ENCODE measurements around the gene GNB1L. TPM values are rescaled to one million over a fixed set of nuclear protein-coding genes. Genes with fewer than 3 reads are reported as not detected.
A peak's percentile ranks its signal among the peaks of the same experiment; 100 is the strongest.

The GNB1L gene
- total RNA-seq, 1 donor, result 4.0 TPM

GRCh38 chr22:19788661-19789225 lies 65.9 kb downstream of the GNB1L start:
- no peak for DNase-seq (ENCODE audit: insufficient read length, low spot score, missing footprints)
- no peak overlapping the region for H3K4me3 ChIP-seq (ENCODE audit: insufficient read depth, low read length)
- H3K36me3 ChIP-seq (ENCODE audit: insufficient read depth, low read length), result peaks cover 5% of the 10 kb centered on the region
- no peak overlapping the region for H3K4me2 ChIP-seq (ENCODE audit: insufficient read depth, low read length)
- no peak overlapping the region for H3K27ac ChIP-seq (ENCODE audit: low read depth, low read length)
- TF ChIP-seq, protein P1, sequence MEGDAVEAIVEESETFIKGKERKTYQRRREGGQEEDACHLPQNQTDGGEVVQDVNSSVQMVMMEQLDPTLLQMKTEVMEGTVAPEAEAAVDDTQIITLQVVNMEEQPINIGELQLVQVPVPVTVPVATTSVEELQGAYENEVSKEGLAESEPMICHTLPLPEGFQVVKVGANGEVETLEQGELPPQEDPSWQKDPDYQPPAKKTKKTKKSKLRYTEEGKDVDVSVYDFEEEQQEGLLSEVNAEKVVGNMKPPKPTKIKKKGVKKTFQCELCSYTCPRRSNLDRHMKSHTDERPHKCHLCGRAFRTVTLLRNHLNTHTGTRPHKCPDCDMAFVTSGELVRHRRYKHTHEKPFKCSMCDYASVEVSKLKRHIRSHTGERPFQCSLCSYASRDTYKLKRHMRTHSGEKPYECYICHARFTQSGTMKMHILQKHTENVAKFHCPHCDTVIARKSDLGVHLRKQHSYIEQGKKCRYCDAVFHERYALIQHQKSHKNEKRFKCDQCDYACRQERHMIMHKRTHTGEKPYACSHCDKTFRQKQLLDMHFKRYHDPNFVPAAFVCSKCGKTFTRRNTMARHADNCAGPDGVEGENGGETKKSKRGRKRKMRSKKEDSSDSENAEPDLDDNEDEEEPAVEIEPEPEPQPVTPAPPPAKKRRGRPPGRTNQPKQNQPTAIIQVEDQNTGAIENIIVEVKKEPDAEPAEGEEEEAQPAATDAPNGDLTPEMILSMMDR (IDR thresholded peaks at IDR 0.05; ENCODE audit: extremely low read depth, low read depth, low read length), result no peak
- no peak overlapping the region for H2AFZ ChIP-seq (ENCODE audit: low read length)
- no peaks in the 10 kb centered on the region for H3K9me3 ChIP-seq (ENCODE audit: low read depth, low read length)
- no peaks in the 10 kb centered on the region for H3K79me2 ChIP-seq (ENCODE audit: insufficient read depth, low read length)
- H3K27me3 ChIP-seq (ENCODE audit: insufficient read depth, low read length), result no peaks in the 10 kb centered on the region
- no peaks in the 10 kb centered on the region for H3K4me1 ChIP-seq (ENCODE audit: insufficient read depth, low read length)
- H4K20me1 ChIP-seq (ENCODE audit: insufficient read depth, low read length), result no peaks in the 10 kb centered on the region

DNA sequence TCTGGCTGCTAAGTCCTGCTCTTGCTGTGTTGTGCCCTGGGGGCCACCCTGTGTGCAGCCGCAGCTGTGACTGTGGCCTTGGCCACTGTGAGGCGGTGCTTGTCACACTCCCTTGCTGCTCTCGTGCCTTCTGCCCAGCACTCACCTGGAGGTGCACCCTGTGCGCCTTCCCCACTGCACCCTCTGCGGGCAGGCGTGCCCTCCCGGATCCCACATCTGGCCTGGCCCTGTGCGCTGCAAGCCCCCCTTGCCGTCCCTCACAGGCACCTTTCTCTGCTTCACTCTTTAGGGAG lies 66.9 kb downstream of the GNB1L start:
- no peaks in the 10 kb centered on the region for H3K79me2 ChIP-seq (ENCODE audit: insufficient read depth, low read length)
- H3K36me3 ChIP-seq (ENCODE audit: insufficient read depth, low read length), result peaks cover 5% of the 10 kb centered on the region
- H4K20me1 ChIP-seq (ENCODE audit: insufficient read depth, low read length), result no peaks in the 10 kb centered on the region
- H3K4me1 ChIP-seq (ENCODE audit: insufficient read depth, low read length), result no peaks in the 10 kb centered on the region
- no peak for DNase-seq (ENCODE audit: insufficient read length, low spot score, missing footprints)
- no peak overlapping the region for H2AFZ ChIP-seq (ENCODE audit: low read length)
- H3K4me2 ChIP-seq (ENCODE audit: insufficient read depth, low read length), result no peak overlapping the region
- H3K4me3 ChIP-seq (ENCODE audit: insufficient read depth, low read length), result no peak overlapping the region
- TF ChIP-seq, protein P1 (IDR thresholded peaks at IDR 0.05; ENCODE audit: extremely low read depth, low read depth, low read length), result no peak
- H3K27me3 ChIP-seq (ENCODE audit: insufficient read depth, low read length), result no peaks in the 10 kb centered on the region
- H3K27ac ChIP-seq (ENCODE audit: low read depth, low read length), result no peak overlapping the region
- H3K9me3 ChIP-seq (ENCODE audit: low read depth, low read length), result no peaks in the 10 kb centered on the region

DNA sequence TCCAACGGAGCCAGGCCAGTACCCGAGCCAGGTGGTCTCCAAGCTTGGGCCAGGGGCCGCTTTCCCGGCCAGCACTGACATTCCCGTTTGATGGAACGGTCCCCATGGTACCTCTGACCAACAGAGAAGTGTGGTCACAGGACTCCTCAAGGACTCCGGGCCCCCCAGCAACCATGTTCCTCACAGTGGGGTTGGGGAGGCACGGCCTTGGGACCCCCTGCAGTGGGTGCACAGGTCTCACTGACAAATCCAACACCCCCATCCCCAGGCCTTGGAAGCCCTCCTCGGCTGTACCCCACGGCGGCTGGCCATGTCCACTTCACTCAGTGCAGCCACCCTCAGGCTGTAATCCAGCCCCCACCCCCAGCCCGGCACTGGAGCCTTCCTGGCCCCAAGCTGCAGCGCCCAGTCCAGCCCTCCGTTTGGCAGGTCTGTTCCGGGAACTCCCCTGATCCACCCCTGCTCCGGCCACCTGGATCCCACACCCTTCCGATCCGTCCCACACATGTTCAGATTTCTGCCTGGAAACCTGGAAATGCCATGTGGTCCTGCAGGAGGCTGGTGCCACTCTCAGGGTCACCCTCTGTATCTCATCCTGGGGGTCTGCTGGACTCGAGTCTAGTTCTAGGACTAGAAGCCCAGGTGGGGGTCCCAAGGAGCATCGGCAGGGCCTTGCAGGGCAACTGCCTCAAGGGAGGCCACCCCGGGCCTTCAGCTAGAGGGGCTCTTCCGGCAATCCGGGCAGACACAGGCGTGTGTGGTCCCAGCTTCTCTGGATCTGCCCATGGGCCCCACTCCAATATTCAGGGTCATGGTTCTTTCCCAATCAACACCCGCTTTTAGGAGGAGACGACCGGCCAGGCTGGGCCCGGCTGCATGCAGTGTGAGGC lies 67.5 kb downstream of the GNB1L start:
- peak; percentile 76 for DNase-seq (ENCODE audit: insufficient read length, low spot score, missing footprints)
- Histone ChIP-seq H3K4me3 (ENCODE audit: insufficient read depth, low read length) (no peak overlapping the region), H2AFZ (ENCODE audit: low read length) (no peak overlapping the region), H3K9me3 (ENCODE audit: low read depth, low read length) (no peaks in the 10 kb centered on the region), H3K79me2 (ENCODE audit: insufficient read depth, low read length) (no peaks in the 10 kb centered on the region), H3K4me1 (ENCODE audit: insufficient read depth, low read length) (no peaks in the 10 kb centered on the region), H3K4me2 (ENCODE audit: insufficient read depth, low read length) (no peak overlapping the region), H3K36me3 (ENCODE audit: insufficient read depth, low read length) (peaks cover 5% of the 10 kb centered on the region), H3K27ac (ENCODE audit: low read depth, low read length) (no peak overlapping the region), H4K20me1 (ENCODE audit: insufficient read depth, low read length) (no peaks in the 10 kb centered on the region), H3K27me3 (ENCODE audit: insufficient read depth, low read length) (no peaks in the 10 kb centered on the region)
- TF ChIP-seq, protein P1 (IDR thresholded peaks at IDR 0.05; ENCODE audit: extremely low read depth, low read depth, low read length), result no peak

- Histone ChIP-seq H3K36me3 (ENCODE audit: insufficient read depth, low read length) (no peaks in the 10 kb centered on the region), H3K4me1 (ENCODE audit: insufficient read depth, low read length) (no peaks in the 10 kb centered on the region), H3K27me3 (ENCODE audit: insufficient read depth, low read length) (no peaks in the 10 kb centered on the region), H3K79me2 (ENCODE audit: insufficient read depth, low read length) (no peaks in the 10 kb centered on the region), H3K4me2 (ENCODE audit: insufficient read depth, low read length) (no peak overlapping the region), H3K4me3 (ENCODE audit: insufficient read depth, low read length) (no peak overlapping the region), H3K9me3 (ENCODE audit: low read depth, low read length) (no peaks in the 10 kb centered on the region), H4K20me1 (ENCODE audit: insufficient read depth, low read length) (no peaks in the 10 kb centered on the region), H2AFZ (ENCODE audit: low read length) (no peak overlapping the region), H3K27ac (ENCODE audit: low read depth, low read length) (no peak overlapping the region)
- peak; percentile 72 for DNase-seq (ENCODE audit: insufficient read length, low spot score, missing footprints)
- TF ChIP-seq, protein P1 (IDR thresholded peaks at IDR 0.05; ENCODE audit: extremely low read depth, low read depth, low read length), result no peak
These were observed 68.4 kb downstream of the GNB1L start for GRCh38 chr22:19786264-19786585.
